GM12892 (cell line): ENCODE data around the gene NAPG.

Experiments used
- POLR2A ChIP-seq: IDR thresholded peaks from 2 replicates; pipeline ENCODE4 v1.6.1; 2011; ENCODE audit warnings: low read depth, low read length, control low read depth
- POLR2AphosphoS5 ChIP-seq: IDR thresholded peaks from 2 replicates; pipeline ENCODE4 v1.6.1; 2011; ENCODE audit warnings: low read depth, low read length, control low read depth

- TF ChIP-seq POLR2AphosphoS5 (no peak), POLR2A (no peak)
Observed at GRCh38 chr18:10530002-10530401, 4.2 kb downstream of the NAPG start.
